WERI-Rb-1 (cell line): ENCODE data around the gene CDKL4.
"Not testable (repeated sequence)": the region's sequence is repeated elsewhere in the genome, so short reads cannot be mapped to it uniquely, and the experiment has no call there.

Experiments used
- DNase-seq: peaks from one replicate; pipeline ENCODE4 v3.0.0-alpha.2; 2020
- H3K27ac ChIP-seq: fragments of 250-450 bp; sonication (Bioruptor Pico); 2 replicates; pipeline ENCODE4 v1.5.1; 2020; ENCODE audit warnings: mild to moderate bottlenecking, moderate library complexity
- H3K27me3 ChIP-seq: fragments of 250-450 bp; sonication (Bioruptor Pico); 2 replicates; pipeline ENCODE4 v1.5.1; 2021; ENCODE audit warnings: mild to moderate bottlenecking, low read depth, moderate library complexity; ENCODE audit not compliant: insufficient read depth, severe bottlenecking
- H3K36me3 ChIP-seq: fragments of 250-450 bp; sonication (Bioruptor Pico); 2 replicates; pipeline ENCODE4 v1.5.1; 2020; ENCODE audit warnings: mild to moderate bottlenecking, moderate library complexity
- H3K4me3 ChIP-seq: 2 replicates; pipeline ENCODE4 v1.5.1; 2011; ENCODE audit warnings: low read depth, mild to moderate bottlenecking, control low read depth, low read length
- H3K9me3 ChIP-seq: fragments of 250-450 bp; sonication (Bioruptor Pico); 2 replicates; pipeline ENCODE4 v1.5.1; 2021; ENCODE audit warnings: mild to moderate bottlenecking, moderate library complexity; ENCODE audit not compliant: severe bottlenecking
- CTCF ChIP-seq: IDR thresholded peaks from 2 replicates; pipeline ENCODE4 v1.5.1; 2011; ENCODE audit warnings: low read depth, mild to moderate bottlenecking, control low read depth, inconsistent platforms, low read length

The CDKL4 gene

DNA sequence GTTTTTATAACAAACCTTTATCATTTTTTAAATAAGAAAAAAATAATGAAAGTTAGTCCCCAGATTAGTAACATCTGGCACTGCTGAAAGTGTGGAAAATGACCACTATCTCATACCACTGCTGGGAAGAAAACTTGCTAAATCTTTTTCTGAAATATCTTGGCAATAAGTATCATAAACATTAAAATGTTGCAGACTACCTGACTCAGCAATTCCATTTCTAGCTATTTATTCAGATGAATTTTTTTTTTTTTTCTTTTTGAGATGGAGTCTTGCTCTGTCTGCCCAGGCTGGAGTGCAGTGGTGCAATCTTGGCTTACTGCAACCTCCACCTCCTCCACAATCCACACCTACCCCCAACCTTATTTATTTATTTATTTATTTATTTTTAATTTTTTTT, 87.7 kb downstream of the CDKL4 start:
- Histone ChIP-seq H3K4me3 (no peak overlapping the region), H3K27me3 (no peaks in the 10 kb centered on the region), H3K9me3 (no peaks in the 10 kb centered on the region), H3K27ac (no peak overlapping the region), H3K36me3 (no peaks in the 10 kb centered on the region)
- DNase-seq = no peak
- TF ChIP-seq CTCF = no peak

GRCh38 chr2:39155573-39155972, 88.2 kb downstream of the CDKL4 start:
- H3K4me3 ChIP-seq, H3K27ac ChIP-seq, H3K9me3 ChIP-seq, DNase-seq, H3K36me3 ChIP-seq, H3K27me3 ChIP-seq: not testable (repeated sequence)

DNA sequence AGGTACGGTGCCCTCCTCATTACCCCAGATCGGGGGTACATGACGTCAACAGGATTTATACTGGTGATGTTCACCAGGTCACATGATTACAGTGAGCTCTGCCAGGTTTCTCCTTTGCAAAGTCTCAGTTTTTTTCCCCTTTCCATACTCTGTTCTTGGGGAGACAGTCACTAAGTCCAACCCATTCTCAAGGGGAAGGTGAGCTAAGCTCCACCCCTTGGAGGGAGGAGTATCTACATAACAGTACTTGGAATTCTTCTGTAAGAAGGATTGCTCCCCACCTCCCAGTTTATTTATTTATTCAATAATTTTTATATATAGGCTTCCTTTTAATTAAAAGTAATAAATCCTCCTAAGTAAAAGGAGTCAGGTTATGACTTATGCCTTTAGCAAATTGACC, 88.8 kb downstream of the CDKL4 start:
- Histone ChIP-seq H3K27me3 (no peaks in the 10 kb centered on the region), H3K9me3 (no peaks in the 10 kb centered on the region), H3K36me3 (no peaks in the 10 kb centered on the region), H3K4me3 (no peak overlapping the region), H3K27ac (no peak overlapping the region)
- DNase-seq = no peak
- no peak for TF ChIP-seq CTCF

DNA sequence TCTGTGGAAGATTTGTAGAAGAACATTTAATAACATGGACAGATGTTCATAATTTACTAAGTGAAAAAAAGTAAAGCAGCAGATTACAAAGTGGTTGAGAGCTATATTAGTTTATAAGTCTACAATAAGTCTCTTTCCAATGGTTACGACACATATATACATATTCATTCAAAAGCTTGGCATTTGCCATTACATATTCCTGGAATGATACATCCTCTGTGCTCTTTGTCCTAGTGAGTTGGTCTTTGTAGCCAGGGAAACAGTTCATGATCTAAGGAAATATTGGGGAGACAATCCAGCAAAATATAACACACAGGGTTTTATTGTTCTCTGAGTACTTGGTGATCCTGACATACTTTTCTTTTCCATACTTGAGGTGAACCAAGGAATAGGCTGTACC, 90.5 kb downstream of the CDKL4 start:
- TF ChIP-seq CTCF = no peak
- Histone ChIP-seq H3K9me3 (no peaks in the 10 kb centered on the region), H3K27me3 (no peaks in the 10 kb centered on the region), H3K4me3 (no peak overlapping the region), H3K27ac (no peak overlapping the region), H3K36me3 (no peaks in the 10 kb centered on the region)
- no peak for DNase-seq

- no peak overlapping the region for H3K4me3 ChIP-seq
- H3K9me3 ChIP-seq = no peaks in the 10 kb centered on the region
- DNase-seq = no peak
- TF ChIP-seq CTCF = no peak
- no peaks in the 10 kb centered on the region for H3K36me3 ChIP-seq
- H3K27ac ChIP-seq = no peak overlapping the region
- no peaks in the 10 kb centered on the region for H3K27me3 ChIP-seq
These were observed 91.3 kb downstream of the CDKL4 start for GRCh38 chr2:39152504-39152903.

GRCh38 chr2:39150890-39151497, 92.8 kb downstream of the CDKL4 start:
- Histone ChIP-seq H3K27me3 (no peaks in the 10 kb centered on the region), H3K9me3 (no peaks in the 10 kb centered on the region), H3K4me3 (no peak overlapping the region), H3K27ac (no peak overlapping the region), H3K36me3 (no peaks in the 10 kb centered on the region)
- no peak for TF ChIP-seq CTCF
- DNase-seq = no peak
